CD4-positive, alpha-beta memory T cell (primary cell): ENCODE measurements around the gene DAB1. TPM values are rescaled to one million over a fixed set of nuclear protein-coding genes. Genes with fewer than 3 reads are reported as not detected.

ENCODE experiments used
- CTCF ChIA-PET: fragments of 350-600 bp; sonication (Branson Sonifier 250); formaldehyde crosslinking; loops from one replicate; lab custom pipeline; 2021; ENCODE audit warnings: inconsistent platforms; ENCODE audit not compliant: partially characterized antibody; lab: Charles Lee
- POLR2A ChIA-PET: fragments of 350-600 bp; sonication (Branson Sonifier 250); formaldehyde crosslinking; loops from one replicate; lab custom pipeline; 2021; ENCODE audit not compliant: partially characterized antibody; lab: Charles Lee
- DNase-seq, 5 donors: peaks; one replicate each; pipeline versions ENCODE4 v3.0.0 to v3.0.0-alpha.2; 2020 to 2022; ENCODE audit warnings: mixed read lengths in 1 of 5
- H3K27ac ChIP-seq: one replicate; pipeline ENCODE4 v1.7.0; 2013; ENCODE audit warnings: low read depth, low read length
- H3K27me3 ChIP-seq: 2 replicates; pipeline ENCODE4 v1.7.0; 2013; ENCODE audit warnings: mild to moderate bottlenecking, low read length, moderate library complexity; ENCODE audit not compliant: insufficient read depth
- H3K36me3 ChIP-seq: 2 replicates; pipeline ENCODE4 v1.7.0; 2013; ENCODE audit warnings: mild to moderate bottlenecking, low read length, moderate library complexity; ENCODE audit not compliant: insufficient read depth
- H3K4me1 ChIP-seq: 2 replicates; pipeline ENCODE4 v1.7.0; 2013; ENCODE audit warnings: mild to moderate bottlenecking, low read length, moderate library complexity; ENCODE audit not compliant: insufficient read depth
- H3K4me3 ChIP-seq, 2 donors: one replicate each; pipeline ENCODE4 v1.7.0; 2013; ENCODE audit warnings: low read length in 2 of 2, mild to moderate bottlenecking in 1 of 2
- H3K9me3 ChIP-seq, 2 donors: one replicate each; pipeline ENCODE4 v1.7.0; 2013; ENCODE audit warnings: low read length in 2 of 2, control low read depth in 1 of 2; ENCODE audit not compliant: control insufficient read depth in 1 of 2
- H3K27ac Mint-ChIP-seq, 7 donors: one replicate each; pipeline ENCODE4 v1.8.0; 2020 to 2021; ENCODE audit warnings: mixed read lengths in 7 of 7, mild to moderate bottlenecking in 6 of 7, inconsistent platforms in 3 of 7, moderate library complexity in 3 of 7
- H3K27me3 Mint-ChIP-seq, 2 donors: one replicate each; pipeline ENCODE4 v1.8.0; 2020 to 2021; ENCODE audit warnings: mixed read lengths in 2 of 2
- H3K36me3 Mint-ChIP-seq, 2 donors: one replicate each; pipeline ENCODE4 v1.8.0; 2020 to 2021; ENCODE audit warnings: mixed read lengths in 2 of 2, inconsistent platforms in 1 of 2, mild to moderate bottlenecking in 1 of 2
- H3K4me1 Mint-ChIP-seq, 4 donors: one replicate each; pipeline ENCODE4 v1.8.0; 2020 to 2021; ENCODE audit warnings: mixed read lengths in 4 of 4, mild to moderate bottlenecking in 1 of 4
- H3K4me3 Mint-ChIP-seq, 8 donors: one replicate each; pipeline ENCODE4 v1.8.0; 2020 to 2021; ENCODE audit warnings: mixed read lengths in 8 of 8, mild to moderate bottlenecking in 7 of 8, moderate library complexity in 6 of 8, inconsistent platforms in 3 of 8
- H3K9me3 Mint-ChIP-seq, 8 donors: one replicate each; pipeline ENCODE4 v1.8.0; 2020 to 2021; ENCODE audit warnings: mixed read lengths in 8 of 8, mild to moderate bottlenecking in 5 of 8, inconsistent platforms in 3 of 8, moderate library complexity in 1 of 8
- intact Hi-C: fragments of 100-400 bp; cut with micrococcal nuclease; formaldehyde crosslinking; loops from one replicate; pipeline ENCODE4 v1.15.1; 2023
- polyA plus RNA-seq, 2 donors: library from polyadenylated mRNA; unstranded; fragments of 300-500 nt; fragmentation: Illumina TruSeq; gene quantifications; one replicate each; pipeline ENCODE4 v1.2.3, GENCODE V29; 2021
- total RNA-seq, 2 experiments: library from RNA; stranded (reverse); gene quantifications; one replicate each; pipeline ENCODE4 v1.2.3, GENCODE V29; 2021

Gene DAB1
- total RNA-seq = 1 to 10 TPM; 1.5 to 2.7 TPM
- polyA plus RNA-seq = 1 to 10 TPM; 3.6 to 3.9 TPM

- Histone ChIP-seq H3K27ac (no peak within 1 kb of the TSS), H3K4me1 (no peaks in the 10 kb centered on the region), H3K27me3 (peaks cover 9% of the 10 kb centered on the region), H3K36me3 (no peaks in the 10 kb centered on the region), H3K9me3 (no peaks in the 10 kb centered on the region), H3K4me3 (no peak within 1 kb of the TSS)
- Mint-ChIP-seq H3K27ac (no peak within 1 kb of the TSS), H3K4me1 (peaks cover 3 to 24% (median 9%) of the 10 kb centered on the region in 4 donors), H3K4me3 (peak within 1 kb of the TSS in 7 of 8 donors; percentile 48 to 79 (median 70)), H3K27me3 (peaks cover 37 to 39% of the 10 kb centered on the region in 2 donors), H3K9me3 (peaks cover 0 to 5% (median under 1%) of the 10 kb centered on the region in 8 donors), H3K36me3 (no peaks in the 10 kb centered on the region)
- peak in 1 of 5 donors; percentile 0 for DNase-seq
- intact Hi-C loops = no loop called here
- POLR2A ChIA-PET = no interaction called here
- CTCF ChIA-PET = no interaction called here
Observed at GRCh38 chr1:57423656-57424211, at the start of gene DAB1. TSS of gene DAB1 (minus strand) at chr1:57424060. CDS start at chr1:57291030, 133,030 bp downstream.

GRCh38 chr1:57473448-57473847 lies 49.6 kb upstream of the DAB1 start:
- ChIA-PET CTCF (no interaction called here), POLR2A (no interaction called here)
- DNase-seq = no peak
- Histone ChIP-seq H3K4me1 (no peaks in the 10 kb centered on the region), H3K27ac (no peak overlapping the region), H3K9me3 (no peaks in the 10 kb centered on the region), H3K36me3 (no peaks in the 10 kb centered on the region), H3K4me3 (no peak overlapping the region), H3K27me3 (no peaks in the 10 kb centered on the region)
- Mint-ChIP-seq H3K4me3 (no peak overlapping the region), H3K36me3 (no peaks in the 10 kb centered on the region), H3K27me3 (no peaks in the 10 kb centered on the region), H3K9me3 (no peaks in the 10 kb centered on the region), H3K4me1 (no peaks in the 10 kb centered on the region), H3K27ac (no peak overlapping the region)
- intact Hi-C loops = no loop called here

DNA sequence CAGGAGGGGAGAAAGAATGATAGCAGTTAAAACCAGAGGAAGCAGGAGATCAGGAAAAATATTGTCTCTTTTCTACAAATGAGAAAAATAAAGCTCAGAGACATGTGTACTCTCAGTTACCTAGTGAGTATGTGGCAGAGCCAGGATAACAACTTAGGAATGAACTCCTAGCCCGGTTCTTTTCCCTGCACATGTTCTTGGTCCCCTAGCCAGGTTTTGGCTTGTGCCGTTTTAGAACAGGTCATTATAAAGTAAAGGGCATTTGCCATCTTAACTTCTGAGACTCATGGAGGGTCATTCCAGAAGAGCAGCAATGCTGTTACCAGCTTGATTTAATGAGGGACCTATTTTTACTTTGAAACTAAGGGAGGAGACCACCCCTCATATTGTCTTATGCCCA lies 48.1 kb upstream of the DAB1 start:
- Histone ChIP-seq H3K27ac (no peak overlapping the region), H3K36me3 (no peaks in the 10 kb centered on the region), H3K4me3 (no peak overlapping the region), H3K4me1 (no peaks in the 10 kb centered on the region), H3K9me3 (no peaks in the 10 kb centered on the region), H3K27me3 (no peaks in the 10 kb centered on the region)
- DNase-seq = no peak
- no peak overlapping the region for H3K4me3 Mint-ChIP-seq
- H3K9me3 Mint-ChIP-seq = no peaks in the 10 kb centered on the region
- H3K27me3 Mint-ChIP-seq = no peaks in the 10 kb centered on the region
- CTCF ChIA-PET = no interaction called here
- no peak overlapping the region for H3K27ac Mint-ChIP-seq
- intact Hi-C loops = no loop called here
- no peaks in the 10 kb centered on the region for H3K4me1 Mint-ChIP-seq
- POLR2A ChIA-PET = no interaction called here
- H3K36me3 Mint-ChIP-seq = no peaks in the 10 kb centered on the region

DNA sequence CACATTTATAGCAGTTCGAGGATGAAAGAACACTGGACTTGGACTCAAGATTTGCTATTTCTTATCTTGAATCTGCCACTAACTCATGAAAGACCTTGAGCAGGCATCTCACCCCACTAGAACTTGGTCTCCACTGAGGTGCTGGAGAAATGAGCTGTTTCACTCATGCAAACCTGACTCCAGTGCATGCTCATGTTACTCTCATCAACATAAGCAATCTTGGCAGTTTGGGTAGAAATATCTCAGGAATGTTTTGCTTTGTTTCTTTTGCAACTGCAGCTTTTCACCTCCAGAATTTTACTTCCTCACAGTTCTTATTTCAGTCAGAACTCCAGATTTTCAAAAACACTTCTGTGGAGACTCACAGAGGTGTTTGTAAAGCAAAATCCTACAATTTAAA lies 46.2 kb upstream of the DAB1 start:
- no peak for DNase-seq

DNA sequence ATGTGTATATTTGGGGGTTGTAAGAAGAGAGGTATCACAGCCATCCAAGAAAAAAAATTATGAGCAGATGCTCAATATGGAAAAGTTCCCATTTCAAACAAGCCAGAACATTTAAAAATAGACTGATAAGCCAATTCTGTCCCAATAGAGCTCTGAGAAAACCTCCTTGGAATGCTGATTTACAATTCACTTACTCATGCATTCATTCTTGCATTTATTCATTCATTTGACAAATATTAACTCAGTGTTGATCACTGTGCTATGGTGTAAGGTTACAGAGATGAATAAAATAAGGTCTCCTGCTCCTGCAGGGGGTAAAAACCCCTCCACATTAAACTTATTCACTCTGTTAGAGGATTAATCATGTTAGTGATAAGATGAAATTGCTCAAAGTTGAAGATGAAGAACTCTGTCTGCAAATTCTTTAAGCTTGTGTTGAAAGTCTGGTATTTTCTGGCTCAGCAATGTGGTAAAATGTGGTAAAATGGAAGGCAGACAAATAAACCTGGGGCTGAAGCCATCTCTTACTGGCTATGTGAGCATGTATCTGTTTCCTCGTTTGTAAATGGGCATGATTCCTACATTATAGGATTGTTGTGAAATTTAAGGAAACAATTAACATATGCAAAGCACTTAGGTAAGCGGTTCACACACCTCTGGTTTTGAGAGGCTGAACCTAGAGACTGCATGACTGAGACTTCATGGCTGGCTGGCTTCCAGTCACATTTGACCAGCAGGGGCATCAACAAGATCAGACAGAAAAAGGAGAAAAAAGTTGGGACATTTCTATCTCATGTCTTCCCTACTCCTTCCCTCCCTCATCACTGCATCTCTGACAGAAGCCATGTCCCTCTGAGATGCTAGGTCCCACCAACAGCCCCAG lies 45.0 kb upstream of the DAB1 start:
- intact Hi-C loops = no loop called here
- H3K9me3 ChIP-seq = no peaks in the 10 kb centered on the region
- no peaks in the 10 kb centered on the region for H3K4me1 Mint-ChIP-seq
- H3K27ac ChIP-seq = no peak overlapping the region
- no peak overlapping the region for H3K27ac Mint-ChIP-seq
- H3K4me3 Mint-ChIP-seq = no peak overlapping the region
- H3K4me3 ChIP-seq = no peak overlapping the region
- H3K36me3 ChIP-seq = no peaks in the 10 kb centered on the region
- no peaks in the 10 kb centered on the region for H3K36me3 Mint-ChIP-seq
- no peaks in the 10 kb centered on the region for H3K9me3 Mint-ChIP-seq
- no peak for DNase-seq
- ChIA-PET CTCF (interaction anchor here (0.6 kb wide), 1 partner anchor 240 kb away, joined by 3 read pairs; no protein-coding TSS in a partner anchor), POLR2A (no interaction called here)
- no peaks in the 10 kb centered on the region for H3K27me3 Mint-ChIP-seq
- H3K27me3 ChIP-seq = no peaks in the 10 kb centered on the region
- H3K4me1 ChIP-seq = no peaks in the 10 kb centered on the region

More for the DNA sequence above, 46.2 kb upstream of the DAB1 start:
- Histone ChIP-seq H3K4me1 (no peaks in the 10 kb centered on the region), H3K9me3 (no peaks in the 10 kb centered on the region), H3K36me3 (no peaks in the 10 kb centered on the region), H3K27ac (no peak overlapping the region), H3K27me3 (no peaks in the 10 kb centered on the region), H3K4me3 (no peak overlapping the region)
- ChIA-PET CTCF (no interaction called here), POLR2A (no interaction called here)
- no peak overlapping the region for H3K4me3 Mint-ChIP-seq
- H3K27ac Mint-ChIP-seq = no peak overlapping the region
- H3K4me1 Mint-ChIP-seq = no peaks in the 10 kb centered on the region
- intact Hi-C loops = no loop called here
- H3K36me3 Mint-ChIP-seq = no peaks in the 10 kb centered on the region
- no peaks in the 10 kb centered on the region for H3K27me3 Mint-ChIP-seq
- H3K9me3 Mint-ChIP-seq = no peaks in the 10 kb centered on the region

GRCh38 chr1:57467830-57468229 lies 44.0 kb upstream of the DAB1 start:
- Histone ChIP-seq H3K36me3 (no peaks in the 10 kb centered on the region), H3K4me1 (no peaks in the 10 kb centered on the region), H3K9me3 (no peaks in the 10 kb centered on the region), H3K27me3 (no peaks in the 10 kb centered on the region), H3K4me3 (no peak overlapping the region), H3K27ac (no peak overlapping the region)
- DNase-seq = no peak
- Mint-ChIP-seq H3K27me3 (no peaks in the 10 kb centered on the region), H3K27ac (no peak overlapping the region), H3K4me3 (no peak overlapping the region), H3K9me3 (no peaks in the 10 kb centered on the region), H3K4me1 (no peaks in the 10 kb centered on the region), H3K36me3 (no peaks in the 10 kb centered on the region)
- ChIA-PET POLR2A (no interaction called here), CTCF (no interaction called here)
- intact Hi-C loops = no loop called here

DNA sequence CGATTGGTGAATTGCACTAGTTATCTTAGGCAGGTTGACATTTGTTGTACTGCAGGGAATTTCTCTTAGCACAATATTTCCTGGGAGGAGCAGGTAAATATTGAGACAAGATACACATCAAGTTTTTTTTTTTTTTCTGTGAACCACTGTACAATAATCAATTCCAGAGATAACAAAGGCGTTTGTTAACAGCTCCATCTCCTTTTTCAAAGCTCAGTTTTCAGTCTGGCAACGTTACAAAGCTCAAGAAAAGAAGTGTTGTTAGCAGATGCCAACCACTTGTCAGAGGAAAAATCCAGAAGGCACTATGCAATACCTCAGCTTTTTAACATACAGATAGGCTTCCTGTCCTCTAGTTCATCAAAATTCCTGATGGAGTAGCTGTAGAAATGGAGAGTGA lies 40.9 kb upstream of the DAB1 start:
- H3K27me3 ChIP-seq = no peaks in the 10 kb centered on the region
- Mint-ChIP-seq H3K4me1 (peaks cover 0 to 2% (median 0%) of the 10 kb centered on the region in 4 donors), H3K27me3 (no peaks in the 10 kb centered on the region), H3K27ac (no peak overlapping the region), H3K9me3 (no peaks in the 10 kb centered on the region), H3K4me3 (no peak overlapping the region), H3K36me3 (no peaks in the 10 kb centered on the region)
- intact Hi-C loops = no loop called here
- ChIA-PET POLR2A (no interaction called here), CTCF (no interaction called here)
- no peak for DNase-seq
- H3K27ac ChIP-seq = no peak overlapping the region
- H3K4me1 ChIP-seq = no peaks in the 10 kb centered on the region
- no peaks in the 10 kb centered on the region for H3K9me3 ChIP-seq
- H3K36me3 ChIP-seq = no peaks in the 10 kb centered on the region
- H3K4me3 ChIP-seq = no peak overlapping the region
